RWPE1 (cell line): ENCODE data around the gene METTL1.
"Not testable (repeated sequence)": the region's sequence is repeated elsewhere in the genome, so short reads cannot be mapped to it uniquely, and the experiment has no call there.

Source experiments
- CTCF ChIA-PET: fragments of 350-600 bp; sonication (Branson Sonifier 250); formaldehyde crosslinking; extraction: SDS; loops from one replicate; lab custom pipeline; 2021; lab: Yijun Ruan, JAX
- POLR2A ChIA-PET: fragments of 400-600 bp; formaldehyde crosslinking; extraction: SDS; loops from one replicate; lab custom pipeline; 2020; ENCODE audit warnings: antibody characterized with exemption; ENCODE audit not compliant: low non-redundant PET; lab: Yijun Ruan, JAX
- DNase-seq: peaks from one replicate; pipeline ENCODE4 v3.0.0; 2012; ENCODE audit warnings: low spot score
- H3K27ac ChIP-seq: fragments of 450-650 bp; 2 replicates; pipeline ENCODE4 v1.5.1; 2017
- TF ChIP-seq, protein P1 (sequence below): fragments of 450-650 bp; conservative IDR thresholded peaks from 2 replicates; pipeline ENCODE4 v1.5.1; 2017; ENCODE audit warnings: low read depth, mild to moderate bottlenecking

METTL1 gene

DNA sequence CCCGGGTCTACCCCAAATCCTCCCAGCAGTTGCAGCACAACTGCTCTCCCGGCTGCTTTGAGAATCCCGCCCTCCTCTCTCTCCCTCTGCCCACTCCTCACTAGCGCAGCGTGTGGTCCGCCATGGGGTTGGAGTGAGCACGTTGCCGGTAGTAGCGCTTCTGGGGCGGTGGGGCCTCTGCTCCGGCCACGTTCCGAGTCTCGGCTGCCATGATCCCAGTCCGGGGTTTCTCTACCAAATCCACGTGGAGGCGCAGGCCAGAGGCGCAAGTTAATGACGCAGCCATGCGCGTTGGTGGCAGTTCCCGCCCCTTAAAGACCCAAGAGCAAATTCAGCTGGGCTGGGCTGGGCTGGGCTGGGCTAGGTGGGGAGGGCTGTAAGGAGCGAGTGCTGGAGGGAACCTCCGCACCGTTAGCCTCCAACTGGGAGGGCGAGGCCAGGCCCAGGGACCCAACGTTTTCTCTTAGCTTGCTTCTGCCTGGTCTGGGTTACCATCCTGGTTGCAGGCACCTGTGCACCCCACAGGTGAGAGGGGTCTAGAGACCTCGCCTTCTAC is at the start of gene METTL1:
Gene METTL1, minus strand, starts transcription at position 233 of the 556 bp plus-strand sequence. Its CDS starts 22 bp downstream, at position 211.
- ChIA-PET POLR2A (interaction anchor here (0.6 kb wide), 2 partner anchors 169 to 1524 kb away, joined by 4 to 9 read pairs; partner anchors contain the start of gene ATP23), CTCF (interaction anchor here (0.9 to 1.0 kb wide), 2 partner anchors 9 to 188 kb away, joined by 3 read pairs; no protein-coding TSS in a partner anchor)
- peak; percentile 97 for DNase-seq
- peak within 1 kb of the TSS; percentile 96 for H3K27ac ChIP-seq
- TF ChIP-seq, protein P1, sequence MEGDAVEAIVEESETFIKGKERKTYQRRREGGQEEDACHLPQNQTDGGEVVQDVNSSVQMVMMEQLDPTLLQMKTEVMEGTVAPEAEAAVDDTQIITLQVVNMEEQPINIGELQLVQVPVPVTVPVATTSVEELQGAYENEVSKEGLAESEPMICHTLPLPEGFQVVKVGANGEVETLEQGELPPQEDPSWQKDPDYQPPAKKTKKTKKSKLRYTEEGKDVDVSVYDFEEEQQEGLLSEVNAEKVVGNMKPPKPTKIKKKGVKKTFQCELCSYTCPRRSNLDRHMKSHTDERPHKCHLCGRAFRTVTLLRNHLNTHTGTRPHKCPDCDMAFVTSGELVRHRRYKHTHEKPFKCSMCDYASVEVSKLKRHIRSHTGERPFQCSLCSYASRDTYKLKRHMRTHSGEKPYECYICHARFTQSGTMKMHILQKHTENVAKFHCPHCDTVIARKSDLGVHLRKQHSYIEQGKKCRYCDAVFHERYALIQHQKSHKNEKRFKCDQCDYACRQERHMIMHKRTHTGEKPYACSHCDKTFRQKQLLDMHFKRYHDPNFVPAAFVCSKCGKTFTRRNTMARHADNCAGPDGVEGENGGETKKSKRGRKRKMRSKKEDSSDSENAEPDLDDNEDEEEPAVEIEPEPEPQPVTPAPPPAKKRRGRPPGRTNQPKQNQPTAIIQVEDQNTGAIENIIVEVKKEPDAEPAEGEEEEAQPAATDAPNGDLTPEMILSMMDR: no peak

DNA sequence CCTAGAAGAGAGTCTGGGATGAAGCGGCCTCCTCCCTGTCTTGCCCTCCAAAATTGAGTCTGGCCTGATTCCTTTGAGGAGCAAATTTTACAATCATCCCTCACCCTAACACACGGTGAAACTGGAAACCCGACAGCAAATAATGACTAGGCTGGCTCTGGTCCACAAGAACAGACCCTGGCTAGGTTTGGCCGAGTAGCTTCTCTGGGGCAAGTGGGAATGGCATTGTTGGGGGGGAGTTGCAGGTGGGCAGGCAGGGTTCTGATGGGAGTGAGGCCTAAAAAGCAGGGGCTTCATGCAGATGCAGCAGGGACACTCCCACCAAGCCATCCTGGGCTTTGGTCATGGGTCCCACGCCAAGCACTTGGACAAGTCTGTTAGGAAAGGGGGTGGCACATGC is 49.1 kb upstream of the METTL1 start:
- peak overlapping the region; percentile 21 for H3K27ac ChIP-seq
- CTCF ChIA-PET: interaction anchor here (0.7 kb wide), 1 partner anchor 13 kb away, joined by 3 read pairs; no protein-coding TSS in a partner anchor
- POLR2A ChIA-PET, DNase-seq: not testable (repeated sequence)

DNA sequence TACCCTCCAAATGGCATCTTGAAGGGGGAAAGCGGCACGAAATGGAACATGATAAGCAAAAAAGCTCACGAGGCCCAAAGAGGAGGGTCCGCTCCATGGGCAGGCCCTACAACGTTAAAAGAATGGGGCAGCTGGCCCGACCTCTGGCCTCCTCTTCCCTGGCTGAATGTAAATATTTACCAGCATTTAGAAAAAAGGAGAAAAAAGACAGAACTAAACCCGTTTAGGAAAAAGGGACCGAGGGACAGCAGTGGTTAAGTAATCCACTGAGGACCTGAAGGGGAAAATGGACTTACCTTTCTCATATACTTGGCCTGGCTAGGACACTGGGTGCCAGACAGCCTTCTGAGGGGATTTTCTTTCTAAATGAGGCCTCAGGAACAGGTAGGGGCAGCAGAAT is 48.2 kb upstream of the METTL1 start:
- CTCF ChIA-PET, POLR2A ChIA-PET, DNase-seq: not testable (repeated sequence)
- 0 out of 2 replicates have a peak overlapping the region, but pooled peaks have one; percentile 11 for H3K27ac ChIP-seq

DNA sequence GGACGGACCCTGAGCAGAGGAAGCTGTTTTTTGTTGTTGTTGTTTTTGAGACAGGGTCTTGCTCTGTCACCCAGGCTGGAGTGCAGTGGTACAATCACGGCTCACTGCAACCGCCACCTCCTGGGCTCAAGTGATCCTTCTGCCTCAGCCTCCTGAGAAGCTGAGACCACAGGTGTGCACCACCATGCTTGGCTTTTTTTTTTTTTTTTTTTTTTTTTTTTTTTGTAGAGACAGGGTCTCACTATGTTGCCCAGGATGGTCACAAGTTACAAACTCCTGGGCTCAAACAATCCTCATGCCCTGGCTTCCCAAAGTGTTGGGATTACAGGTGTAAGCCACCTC is 46.1 kb upstream of the METTL1 start:
- CTCF ChIA-PET: interaction anchor here (0.6 to 1.4 kb wide), 3 partner anchors 15 to 35 kb away, joined by 3 to 4 read pairs (median 3); no protein-coding TSS in a partner anchor
- POLR2A ChIA-PET: interaction anchor here (0.6 kb wide), 1 partner anchor 30 kb away, joined by 4 read pairs; no protein-coding TSS in a partner anchor
- H3K27ac ChIP-seq: peak overlapping the region; percentile 10; the same call in 1 of the 2 replicates
- not testable (repeated sequence) for DNase-seq

DNA sequence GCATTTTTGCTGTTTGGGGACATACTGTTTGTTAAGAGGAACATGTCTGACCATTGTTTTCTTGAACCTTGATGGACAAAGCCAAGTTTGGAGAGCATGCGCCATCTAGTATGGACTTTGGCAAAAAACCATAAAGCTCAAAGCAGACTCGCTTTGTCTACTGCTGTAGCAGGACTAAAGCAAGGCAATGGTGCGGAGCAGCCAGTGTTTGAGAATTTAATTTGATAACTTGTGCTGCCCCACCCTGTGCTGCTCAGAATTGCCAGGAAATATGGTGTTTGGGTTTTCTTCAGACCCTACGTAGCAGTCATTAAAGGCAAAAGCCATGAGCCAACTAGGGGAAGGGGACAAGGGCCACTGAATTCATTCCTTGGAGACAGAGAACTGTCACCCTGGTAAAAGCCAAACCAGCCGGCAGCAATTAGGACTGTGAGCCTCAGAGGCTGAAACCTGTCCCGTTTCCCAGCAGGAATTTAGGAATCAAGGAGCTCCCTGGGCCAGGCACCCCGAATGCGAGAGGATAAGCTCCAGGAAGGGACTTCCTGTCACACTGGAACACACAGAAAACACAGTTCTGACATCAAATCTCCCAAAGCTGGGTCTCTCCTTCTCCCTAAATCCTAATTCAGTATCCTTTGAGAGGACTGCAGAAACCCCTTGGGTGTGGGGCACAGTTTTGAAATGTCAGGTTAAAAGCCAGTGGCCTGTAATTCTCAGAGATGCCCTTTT is 45.5 kb upstream of the METTL1 start:
- ChIA-PET POLR2A (interaction anchor here (0.6 kb wide), 1 partner anchor 31 kb away, joined by 4 read pairs; no protein-coding TSS in a partner anchor), CTCF (interaction anchor here (0.6 to 0.8 kb wide), 4 partner anchors 13 to 88 kb away, joined by 3 to 5 read pairs (median 4); no protein-coding TSS in a partner anchor)
- DNase-seq: no peak
- TF ChIP-seq, protein P1: no peak
- H3K27ac ChIP-seq: peak overlapping the region; percentile 10; the same call in 1 of the 2 replicates

DNA sequence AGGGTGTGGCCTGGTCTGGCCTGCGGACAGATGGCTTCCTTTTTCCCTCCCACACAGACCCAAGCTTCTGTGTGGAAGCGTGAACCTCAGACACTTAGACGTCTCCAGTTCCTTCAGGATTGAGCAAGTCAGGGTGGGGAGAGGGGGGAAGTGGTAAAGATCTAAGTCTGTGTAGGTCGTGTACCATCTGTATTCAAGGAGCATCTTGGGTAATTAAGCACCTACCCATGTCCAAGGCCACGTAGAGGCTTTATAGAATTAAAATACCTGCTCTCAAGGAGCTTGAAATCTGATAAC is 44.9 kb upstream of the METTL1 start:
- no peak for DNase-seq
- H3K27ac ChIP-seq: no peak overlapping the region
- TF ChIP-seq, protein P1: no peak
- ChIA-PET CTCF (interaction anchor here (0.6 to 0.8 kb wide), 2 partner anchors 13 to 88 kb away, joined by 3 to 5 read pairs; no protein-coding TSS in a partner anchor), POLR2A (no interaction called here)

DNA sequence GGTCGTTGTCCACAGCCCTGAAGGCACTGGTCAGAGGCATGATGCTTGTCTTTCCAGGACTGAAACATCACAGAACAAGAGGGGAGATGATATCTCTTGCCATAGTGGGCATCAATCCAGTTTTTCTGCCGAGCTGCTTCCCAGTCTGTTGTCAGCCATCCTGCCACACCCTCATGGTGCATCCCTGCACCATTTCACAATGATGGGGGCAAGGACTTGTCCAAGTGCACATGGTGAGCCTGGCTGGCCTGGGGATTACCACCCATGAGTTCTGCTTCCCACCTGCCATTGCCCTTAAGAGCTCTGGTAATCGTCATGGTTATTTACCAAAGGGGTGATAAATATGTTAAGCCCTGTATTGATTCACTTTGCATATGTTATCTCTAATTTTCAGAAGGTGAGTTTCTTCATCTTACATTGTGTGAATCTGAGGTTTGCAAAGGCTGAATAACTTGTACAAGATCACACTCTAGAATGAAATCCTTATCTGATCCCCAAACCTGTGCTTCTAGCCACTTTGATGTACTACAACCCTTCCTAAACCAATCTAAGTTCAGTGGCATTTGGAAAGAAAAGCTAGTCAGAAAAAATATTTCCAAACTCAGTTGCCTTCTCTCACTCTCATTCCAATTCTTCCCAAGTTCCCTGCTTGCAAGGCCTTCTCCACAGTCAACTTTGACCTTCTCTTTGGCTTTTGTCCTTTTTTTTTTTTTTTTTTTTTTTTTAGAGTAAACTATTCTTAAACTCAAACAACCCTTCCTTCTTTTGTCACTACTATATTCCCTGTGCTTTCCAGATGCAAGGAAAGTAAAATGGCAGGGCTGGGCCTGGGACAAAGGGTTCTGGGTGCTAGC is 44.3 kb upstream of the METTL1 start:
- TF ChIP-seq, protein P1: no peak
- POLR2A ChIA-PET: interaction anchor here (0.5 kb wide), 1 partner anchor 63 kb away, joined by 3 read pairs; no protein-coding TSS in a partner anchor
- CTCF ChIA-PET: interaction anchor here (0.6 to 0.8 kb wide), 2 partner anchors 12 to 89 kb away, joined by 3 to 5 read pairs; no protein-coding TSS in a partner anchor
- H3K27ac ChIP-seq: peak overlapping the region; percentile 17; the same call in 1 of the 2 replicates
- no peak for DNase-seq
